ENCODE measurements around the gene JAZF1.

The JAZF1 gene

GRCh38 chr7:27972276-27972675 lies 208.3 kb downstream of the JAZF1 start:
- Histone ChIP-seq H3F3A (ENCODE audit: insufficient read depth, low read length) (no peaks in the 10 kb centered on the region), H3K4me3 (ENCODE audit: low read length) (no peak overlapping the region), H3K27ac (ENCODE audit: low read length) (no peak overlapping the region), H3K4me2 (ENCODE audit: low read depth, low read length) (no peak overlapping the region), H3K9me2 (replicated peaks; ENCODE audit: insufficient read depth, low read length) (no peaks in the 10 kb centered on the region), H3K27me3 (replicated peaks; ENCODE audit: insufficient read depth, low read length) (no peaks in the 10 kb centered on the region), H3K4me1 (ENCODE audit: low read length) (peaks cover 23% of the 10 kb centered on the region), H3K36me3 (replicated peaks; ENCODE audit: insufficient read depth, low read length) (no peaks in the 10 kb centered on the region), H2AFZ (ENCODE audit: low read length) (no peak overlapping the region), H3K9me3 (replicated peaks; ENCODE audit: insufficient read depth, low read length) (no peaks in the 10 kb centered on the region), H3K9ac (ENCODE audit: low read length) (no peak overlapping the region), H4K20me1 (ENCODE audit: insufficient read depth, low read length) (no peaks in the 10 kb centered on the region), H3K79me2 (ENCODE audit: low read length) (no peaks in the 10 kb centered on the region)
- TF ChIP-seq CTCF (IDR thresholded peaks at IDR 0.05; ENCODE audit: low read length) (no peak), EZH2 (optimal IDR thresholded peaks at IDR 0.05; ENCODE audit: low read depth, low read length) (no peak), EZH2phosphoT487 (IDR thresholded peaks at IDR 0.05; ENCODE audit: low read length) (no peak)
- no peak for DNase-seq

GRCh38 chr7:27971171-27971812 lies 209.3 kb downstream of the JAZF1 start:
- H3K79me2 ChIP-seq (ENCODE audit: low read length): no peaks in the 10 kb centered on the region
- H3K4me1 ChIP-seq (ENCODE audit: low read length): peaks cover 30% of the 10 kb centered on the region
- no peak overlapping the region for H3K4me2 ChIP-seq (ENCODE audit: low read depth, low read length)
- H3K27ac ChIP-seq (ENCODE audit: low read length): no peak overlapping the region
- H3F3A ChIP-seq (ENCODE audit: insufficient read depth, low read length): no peaks in the 10 kb centered on the region
- no peaks in the 10 kb centered on the region for H3K27me3 ChIP-seq (replicated peaks; ENCODE audit: insufficient read depth, low read length)
- no peaks in the 10 kb centered on the region for H3K9me2 ChIP-seq (replicated peaks; ENCODE audit: insufficient read depth, low read length)
- TF ChIP-seq EZH2 (optimal IDR thresholded peaks at IDR 0.05; ENCODE audit: low read depth, low read length) (no peak), CTCF (IDR thresholded peaks at IDR 0.05; ENCODE audit: low read length) (no peak), EZH2phosphoT487 (IDR thresholded peaks at IDR 0.05; ENCODE audit: low read length) (no peak)
- H3K9ac ChIP-seq (ENCODE audit: low read length): no peak overlapping the region
- no peak for DNase-seq
- no peak overlapping the region for H2AFZ ChIP-seq (ENCODE audit: low read length)
- no peaks in the 10 kb centered on the region for H3K36me3 ChIP-seq (replicated peaks; ENCODE audit: insufficient read depth, low read length)
- H3K4me3 ChIP-seq (ENCODE audit: low read length): no peak overlapping the region
- H4K20me1 ChIP-seq (ENCODE audit: insufficient read depth, low read length): no peaks in the 10 kb centered on the region
- no peaks in the 10 kb centered on the region for H3K9me3 ChIP-seq (replicated peaks; ENCODE audit: insufficient read depth, low read length)

DNA sequence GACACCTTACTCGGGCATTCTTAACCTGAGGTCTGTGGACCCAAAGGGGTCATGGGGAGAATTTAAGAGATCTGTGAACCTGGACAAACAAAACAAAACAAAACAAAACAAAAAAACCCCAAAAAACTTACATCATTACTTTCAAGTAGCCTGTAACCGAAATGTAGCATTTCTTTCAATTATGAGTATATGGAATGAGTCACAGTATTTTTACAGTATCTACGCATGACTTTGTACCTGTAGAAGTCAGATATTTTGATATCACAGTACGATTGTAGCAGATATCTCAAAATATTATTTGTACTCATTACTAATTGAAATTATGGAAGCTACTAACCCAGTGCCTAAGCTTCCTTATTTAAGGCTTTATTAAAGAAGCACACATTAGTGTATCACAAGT lies 210.2 kb downstream of the JAZF1 start:
- no peak for TF ChIP-seq CTCF (IDR thresholded peaks at IDR 0.05; ENCODE audit: low read length)
- no peak for TF ChIP-seq EZH2 (optimal IDR thresholded peaks at IDR 0.05; ENCODE audit: low read depth, low read length)
- TF ChIP-seq EZH2phosphoT487 (IDR thresholded peaks at IDR 0.05; ENCODE audit: low read length): no peak
- Histone ChIP-seq H3K79me2 (ENCODE audit: low read length) (no peaks in the 10 kb centered on the region), H3K9me2 (replicated peaks; ENCODE audit: insufficient read depth, low read length) (no peaks in the 10 kb centered on the region), H4K20me1 (ENCODE audit: insufficient read depth, low read length) (no peaks in the 10 kb centered on the region), H3F3A (ENCODE audit: insufficient read depth, low read length) (no peaks in the 10 kb centered on the region), H3K9me3 (replicated peaks; ENCODE audit: insufficient read depth, low read length) (no peaks in the 10 kb centered on the region), H2AFZ (ENCODE audit: low read length) (no peak overlapping the region), H3K27ac (ENCODE audit: low read length) (no peak overlapping the region), H3K36me3 (replicated peaks; ENCODE audit: insufficient read depth, low read length) (no peaks in the 10 kb centered on the region), H3K4me2 (ENCODE audit: low read depth, low read length) (no peak overlapping the region), H3K9ac (ENCODE audit: low read length) (no peak overlapping the region), H3K4me3 (ENCODE audit: low read length) (no peak overlapping the region), H3K27me3 (replicated peaks; ENCODE audit: insufficient read depth, low read length) (no peaks in the 10 kb centered on the region), H3K4me1 (ENCODE audit: low read length) (peaks cover 39% of the 10 kb centered on the region)
- no peak for DNase-seq

All from MM.1S (cell line).